Measurements from ENCODE around the gene RGS14. TPM values are rescaled to one million over a fixed set of nuclear protein-coding genes. Genes with fewer than 3 reads are reported as not detected.

Gene RGS14
- total RNA-seq, 1 experiment from 2014 or later: 9.4 TPM

GRCh38 chr5:177315411-177315810 lies 42.3 kb upstream of the RGS14 start:
- Histone ChIP-seq H3K27ac (ENCODE audit: low read depth, low read length) (no peak overlapping the region), H3K79me2 (ENCODE audit: insufficient read depth, low read length) (no peaks in the 10 kb centered on the region), H4K20me1 (ENCODE audit: insufficient read depth) (no peaks in the 10 kb centered on the region), H3K9me2 (ENCODE audit: insufficient read depth) (no peaks in the 10 kb centered on the region), H3K4me2 (ENCODE audit: low read length) (no peak overlapping the region), H3K4me3 (replicated peaks in 1 of 2; ENCODE audit: low read depth in 1 of 2, low read length in 2 of 2) (no peak overlapping the region), H3K27me3 (ENCODE audit: insufficient read depth, low read length) (no peaks in the 10 kb centered on the region), H3K9ac (ENCODE audit: low read length) (no peak overlapping the region), H3K4me1 (ENCODE audit: control insufficient read depth in 1 of 2, insufficient read depth in 2 of 2, low read length in 2 of 2) (peaks cover 12 to 40% of the 10 kb centered on the region in 2 experiments), H3K36me3 (ENCODE audit: control insufficient read depth in 1 of 2, insufficient read depth in 2 of 2, low read length in 2 of 2) (no peaks in the 10 kb centered on the region), H2AFZ (ENCODE audit: low read depth, low read length, poor library complexity, severe bottlenecking) (no peak overlapping the region), H3K9me3 (ENCODE audit: control insufficient read depth in 1 of 2, insufficient read depth in 1 of 2, low read depth in 1 of 2, low read length in 2 of 2) (no peaks in the 10 kb centered on the region)
- TF ChIP-seq ZNF274 (IDR thresholded peaks at IDR 0.05; ENCODE audit: low read depth, low read length): no peak
- no peak for TF ChIP-seq SRF (IDR thresholded peaks at IDR 0.05; ENCODE audit: low read depth)
- no peak for TF ChIP-seq POLR2A (IDR thresholded peaks at IDR 0.05; ENCODE audit: borderline replicate concordance, extremely low read depth, insufficient read depth, insufficient read length)
- TF ChIP-seq CTCF (IDR thresholded peaks at IDR 0.05 in 2 of 3, conservative IDR thresholded peaks at IDR 0.05 in 1 of 3; ENCODE audit: borderline replicate concordance in 1 of 3, insufficient read depth in 1 of 3, low read depth in 2 of 3, low read length in 2 of 3): no peak
- TF ChIP-seq YY1 (IDR thresholded peaks at IDR 0.05; ENCODE audit: extremely low read depth, insufficient replicate concordance, low read depth, low read length): no peak
- TF ChIP-seq MAX (IDR thresholded peaks at IDR 0.05): no peak
- no peak for TF ChIP-seq CEBPB (IDR thresholded peaks at IDR 0.05; ENCODE audit: low read depth)
- TF ChIP-seq SIN3A (IDR thresholded peaks at IDR 0.05; ENCODE audit: low read depth): no peak
- TF ChIP-seq REST (IDR thresholded peaks at IDR 0.05; ENCODE audit: low read depth): no peak
- TF ChIP-seq EGR1 (IDR thresholded peaks at IDR 0.05; ENCODE audit: low read depth): no peak
- no peak for TF ChIP-seq ATF3 (IDR thresholded peaks at IDR 0.05)
- no peak for TF ChIP-seq EZH2 (IDR thresholded peaks at IDR 0.05)
- no peak for TF ChIP-seq CBX3 (IDR thresholded peaks at IDR 0.05; ENCODE audit: low read depth)
- TF ChIP-seq JUND (IDR thresholded peaks at IDR 0.05): no peak
- no peak for TF ChIP-seq ZFX (IDR thresholded peaks at IDR 0.05)
- TF ChIP-seq SP1 (IDR thresholded peaks at IDR 0.05; ENCODE audit: low read depth): no peak
- no peak for TF ChIP-seq RAD21 (IDR thresholded peaks at IDR 0.05; ENCODE audit: low read depth)
- TF ChIP-seq EZH2phosphoT487 (IDR thresholded peaks at IDR 0.05; ENCODE audit: borderline replicate concordance): no peak
- TF ChIP-seq POLR2AphosphoS5 (IDR thresholded peaks at IDR 0.05; ENCODE audit: low read depth, low read length): no peak
- intact Hi-C loops (cut with micrococcal nuclease): loop anchor here (5.0 kb wide), 1 partner anchor 72 kb away; no protein-coding TSS in a partner anchor
- POLR2A ChIA-PET: no interaction called here
- DNase-seq (ENCODE audit: low read depth, low spot score): no peak
- RAD21 ChIA-PET (ENCODE audit: low non-redundant PET in 1 of 2, low total read pairs in 2 of 2, uncharacterized antibody in 2 of 2, unreplicated experiment in 2 of 2): no interaction called here
- no TSS peak for BruUV-seq (replicated peaks)
- ATAC-seq: no peak
- CTCF ChIA-PET: no interaction called here

All from HCT116 (cell line).